Measurements from ENCODE around the gene ORMDL2. TPM values are rescaled to one million over a fixed set of nuclear protein-coding genes. Genes with fewer than 3 reads are reported as not detected.

Gene ORMDL2
- total and polyA plus RNA-seq, 10 of the 15 experiments (the other 5 are each of a cell fraction or from before 2014, with no cell fraction given), result 15.0 to 135 (median 33.9) TPM

DNA sequence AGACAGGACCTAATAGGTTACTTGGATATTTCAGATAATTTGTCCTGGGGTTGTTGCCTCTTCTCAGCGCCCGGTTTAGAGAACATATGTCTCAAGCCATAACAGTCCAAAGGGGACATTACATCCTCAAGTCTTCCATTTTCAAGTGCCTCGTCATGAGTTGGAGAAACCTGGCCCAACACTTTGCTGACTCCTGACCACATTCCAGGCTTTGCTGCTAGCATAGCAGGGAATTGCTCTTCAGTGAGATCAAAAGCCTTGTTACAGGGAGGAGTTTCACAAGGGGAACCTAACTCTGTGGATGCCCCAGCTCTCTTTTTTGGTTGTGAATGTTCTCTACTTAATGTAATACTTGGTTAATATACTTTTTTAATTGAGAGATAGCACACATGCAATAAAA lies 33.1 kb downstream of the ORMDL2 start:
- H3K79me2 ChIP-seq (ENCODE audit: control insufficient read depth, insufficient read depth, low read length), result no peaks in the 10 kb centered on the region
- no peak overlapping the region for H3K4me3 ChIP-seq
- ChIA-PET POLR2A (interaction anchor here (0.7 kb wide), 1 partner anchor 94 kb away, joined by 4 read pairs; no protein-coding TSS in a partner anchor), RAD21 (ENCODE audit: unreplicated experiment) (no interaction called here), SMC1A (ENCODE audit: uncharacterized antibody, unreplicated experiment) (no interaction called here), CTCF (no interaction called here)
- no peak overlapping the region for H3K9ac ChIP-seq (ENCODE audit: control insufficient read depth, insufficient read depth, low read length)
- no peaks in the 10 kb centered on the region for H3K36me3 ChIP-seq (ENCODE audit: control insufficient read depth in 2 of 2, insufficient read depth in 2 of 2, low read length in 1 of 2)
- H4K20me1 ChIP-seq (ENCODE audit: control insufficient read depth, insufficient read depth), result no peaks in the 10 kb centered on the region
- no peak overlapping the region for H3K27ac ChIP-seq (ENCODE audit: control insufficient read depth, insufficient read depth)
- no peaks in the 10 kb centered on the region for H3K9me3 ChIP-seq (replicated peaks; ENCODE audit: control insufficient read depth, insufficient read depth, low read length)
- peaks cover 0 to 1% of the 10 kb centered on the region in 2 experiments; a peak in 3 of 4 replicates for H3K27me3 ChIP-seq (replicated peaks in 1 of 2; ENCODE audit: control insufficient read depth in 2 of 2, insufficient read depth in 2 of 2, low read length in 1 of 2)
- WGBS (ENCODE audit: insufficient coverage, insufficient replicate concordance, low lambda C conversion rate, missing lambda C conversion rate), result 60% methylated on average over 3 of the region's 3 CpGs
- intact Hi-C loops (cut with micrococcal nuclease; ENCODE audit: unreplicated experiment) (no loop called here), in situ Hi-C loops (cut with MboI) (no loop called here)
- H3K4me1 ChIP-seq (ENCODE audit: control insufficient read depth, insufficient read depth, low read length), result no peaks in the 10 kb centered on the region
- no TSS peak for BruUV-seq (replicated peaks)
- no peak for ATAC-seq
- no peak for TF ChIP-seq FOXK2 (IDR thresholded peaks at IDR 0.05)
- no peak for TF ChIP-seq CEBPB (IDR thresholded peaks at IDR 0.05; ENCODE audit: borderline replicate concordance in 1 of 2, low read depth in 2 of 2, low read length in 2 of 2)
- TF ChIP-seq EED (IDR thresholded peaks at IDR 0.05; ENCODE audit: low read depth), result no peak
- TF ChIP-seq RFX5 (IDR thresholded peaks at IDR 0.05; ENCODE audit: low read depth, low read length), result no peak
- no peak for TF ChIP-seq RBBP5 (conservative IDR thresholded peaks at IDR 0.05)
- TF ChIP-seq SUZ12 (IDR thresholded peaks at IDR 0.05; ENCODE audit: unreplicated experiment), result no peak
- no peak for TF ChIP-seq TCF3 (IDR thresholded peaks at IDR 0.05; ENCODE audit: borderline replicate concordance, insufficient read depth, low read depth, low read length)
- TF ChIP-seq ZNF622 (IDR thresholded peaks at IDR 0.05), result no peak
- no peak for TF ChIP-seq IKZF2 (IDR thresholded peaks at IDR 0.05)
- TF ChIP-seq NFXL1 (IDR thresholded peaks at IDR 0.05; ENCODE audit: borderline replicate concordance), result no peak
- no peak for DNase-seq (ENCODE audit: low read depth, low spot score)
- H3K4me2 ChIP-seq (ENCODE audit: control insufficient read depth, insufficient read depth), result no peak overlapping the region
- H2AFZ ChIP-seq (ENCODE audit: control insufficient read depth, low read depth, low read length), result no peak overlapping the region
- no peak for FAIRE-seq

DNA sequence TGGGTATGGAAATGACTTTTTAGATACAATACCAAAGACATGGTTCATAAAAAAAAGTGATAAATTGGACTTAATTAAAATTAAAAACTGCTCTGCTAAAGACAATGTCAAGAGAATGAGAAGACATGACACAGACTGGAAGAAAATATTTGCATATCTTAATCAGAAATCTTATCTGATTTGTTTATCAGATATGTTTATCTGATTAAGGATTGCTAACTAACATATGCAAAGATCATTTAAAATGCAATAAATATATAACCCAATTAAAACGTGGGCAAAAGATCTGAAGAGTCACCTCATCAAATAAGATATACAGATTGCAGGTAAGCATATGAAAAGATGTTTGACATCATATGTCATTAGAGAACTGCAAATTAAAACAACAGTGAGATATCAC lies 34.9 kb downstream of the ORMDL2 start:
- H3K79me2 ChIP-seq (ENCODE audit: control insufficient read depth, insufficient read depth, low read length), result no peaks in the 10 kb centered on the region
- FAIRE-seq, result no peak
- intact Hi-C loops (cut with micrococcal nuclease; ENCODE audit: unreplicated experiment) (no loop called here), in situ Hi-C loops (cut with MboI) (no loop called here)
- no peaks in the 10 kb centered on the region for H3K36me3 ChIP-seq (ENCODE audit: control insufficient read depth in 2 of 2, insufficient read depth in 2 of 2, low read length in 1 of 2)
- ATAC-seq, result no peak
- ChIA-PET RAD21 (ENCODE audit: unreplicated experiment) (no interaction called here), POLR2A (interaction anchor here (0.6 kb wide), 1 partner anchor 10 kb away, joined by 4 read pairs; no protein-coding TSS in a partner anchor), CTCF (interaction anchor here (0.8 kb wide), 1 partner anchor 33 kb away, joined by 3 read pairs; no protein-coding TSS in a partner anchor), SMC1A (ENCODE audit: uncharacterized antibody, unreplicated experiment) (no interaction called here)
- no TSS peak for BruUV-seq (replicated peaks)
- no peak overlapping the region for H3K4me3 ChIP-seq
- peaks cover 0 to 1% of the 10 kb centered on the region in 2 experiments; a peak in 2 of 4 replicates for H3K27me3 ChIP-seq (replicated peaks in 1 of 2; ENCODE audit: control insufficient read depth in 2 of 2, insufficient read depth in 2 of 2, low read length in 1 of 2)
- WGBS (ENCODE audit: insufficient coverage, insufficient replicate concordance, low lambda C conversion rate, missing lambda C conversion rate), result 3% methylated on average over 1 of the region's 1 CpG
- no peaks in the 10 kb centered on the region for H3K4me1 ChIP-seq (ENCODE audit: control insufficient read depth, insufficient read depth, low read length)
- no peak overlapping the region for H3K9ac ChIP-seq (ENCODE audit: control insufficient read depth, insufficient read depth, low read length)
- H3K9me3 ChIP-seq (replicated peaks; ENCODE audit: control insufficient read depth, insufficient read depth, low read length), result no peaks in the 10 kb centered on the region
- no peaks in the 10 kb centered on the region for H4K20me1 ChIP-seq (ENCODE audit: control insufficient read depth, insufficient read depth)
- no peak for DNase-seq (ENCODE audit: low read depth, low spot score)
- H2AFZ ChIP-seq (ENCODE audit: control insufficient read depth, low read depth, low read length), result no peak overlapping the region
- H3K4me2 ChIP-seq (ENCODE audit: control insufficient read depth, insufficient read depth), result no peak overlapping the region
- no peak overlapping the region for H3K27ac ChIP-seq (ENCODE audit: control insufficient read depth, insufficient read depth)
- TF ChIP-seq ZSCAN29 (IDR thresholded peaks at IDR 0.05) (no peak), MTA3 (IDR thresholded peaks at IDR 0.05; ENCODE audit: borderline replicate concordance, low read length) (no peak), KAT2A (conservative IDR thresholded peaks at IDR 0.05; ENCODE audit: control insufficient read depth, low read depth, low read length) (no peak), BMI1 (IDR thresholded peaks at IDR 0.05; ENCODE audit: borderline replicate concordance) (no peak)
- TF ChIP-seq, protein P1, sequence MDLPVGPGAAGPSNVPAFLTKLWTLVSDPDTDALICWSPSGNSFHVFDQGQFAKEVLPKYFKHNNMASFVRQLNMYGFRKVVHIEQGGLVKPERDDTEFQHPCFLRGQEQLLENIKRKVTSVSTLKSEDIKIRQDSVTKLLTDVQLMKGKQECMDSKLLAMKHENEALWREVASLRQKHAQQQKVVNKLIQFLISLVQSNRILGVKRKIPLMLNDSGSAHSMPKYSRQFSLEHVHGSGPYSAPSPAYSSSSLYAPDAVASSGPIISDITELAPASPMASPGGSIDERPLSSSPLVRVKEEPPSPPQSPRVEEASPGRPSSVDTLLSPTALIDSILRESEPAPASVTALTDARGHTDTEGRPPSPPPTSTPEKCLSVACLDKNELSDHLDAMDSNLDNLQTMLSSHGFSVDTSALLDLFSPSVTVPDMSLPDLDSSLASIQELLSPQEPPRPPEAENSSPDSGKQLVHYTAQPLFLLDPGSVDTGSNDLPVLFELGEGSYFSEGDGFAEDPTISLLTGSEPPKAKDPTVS (IDR thresholded peaks at IDR 0.05; ENCODE audit: low read depth, low read length), result no peak
- TF ChIP-seq, protein P2, sequence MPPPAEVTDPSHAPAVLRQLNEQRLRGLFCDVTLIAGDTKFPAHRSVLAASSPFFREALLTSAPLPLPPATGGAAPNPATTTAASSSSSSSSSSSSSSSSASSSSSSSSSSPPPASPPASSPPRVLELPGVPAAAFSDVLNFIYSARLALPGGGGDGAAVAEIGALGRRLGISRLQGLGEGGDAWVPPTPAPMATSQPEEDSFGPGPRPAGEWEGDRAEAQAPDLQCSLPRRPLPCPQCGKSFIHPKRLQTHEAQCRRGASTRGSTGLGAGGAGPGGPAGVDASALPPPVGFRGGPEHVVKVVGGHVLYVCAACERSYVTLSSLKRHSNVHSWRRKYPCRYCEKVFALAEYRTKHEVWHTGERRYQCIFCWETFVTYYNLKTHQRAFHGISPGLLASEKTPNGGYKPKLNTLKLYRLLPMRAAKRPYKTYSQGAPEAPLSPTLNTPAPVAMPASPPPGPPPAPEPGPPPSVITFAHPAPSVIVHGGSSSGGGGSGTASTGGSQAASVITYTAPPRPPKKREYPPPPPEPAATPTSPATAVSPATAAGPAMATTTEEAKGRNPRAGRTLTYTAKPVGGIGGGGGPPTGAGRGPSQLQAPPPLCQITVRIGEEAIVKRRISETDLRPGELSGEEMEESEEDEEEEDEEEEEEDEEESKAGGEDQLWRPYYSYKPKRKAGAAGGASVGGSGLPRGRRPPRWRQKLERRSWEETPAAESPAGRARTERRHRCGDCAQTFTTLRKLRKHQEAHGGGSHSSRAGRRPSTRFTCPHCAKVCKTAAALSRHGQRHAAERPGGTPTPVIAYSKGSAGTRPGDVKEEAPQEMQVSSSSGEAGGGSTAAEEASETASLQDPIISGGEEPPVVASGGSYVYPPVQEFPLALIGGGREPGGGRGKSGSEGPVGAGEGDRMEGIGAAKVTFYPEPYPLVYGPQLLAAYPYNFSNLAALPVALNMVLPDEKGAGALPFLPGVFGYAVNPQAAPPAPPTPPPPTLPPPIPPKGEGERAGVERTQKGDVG (CRISPR knock-in tag; IDR thresholded peaks at IDR 0.05), result no peak

All from GM12878 (cell line).